ENCODE data around the gene LCNL1. TPM values are rescaled to one million over a fixed set of nuclear protein-coding genes. Genes with fewer than 3 reads are reported as not detected.

Gene LCNL1
- total and polyA plus RNA-seq, 2 of the 13 experiments (the other 11 are each of a cell fraction or from before 2014, with no cell fraction given), result not detected

GRCh38 chr9:136944212-136944518 lies 38.6 kb upstream of the LCNL1 start (continued):
- no peak for TF ChIP-seq ZNF281 (CRISPR knock-in tag; IDR thresholded peaks at IDR 0.05; ENCODE audit: borderline replicate concordance)
- TF ChIP-seq BCL3 (CRISPR knock-in tag; IDR thresholded peaks at IDR 0.05), result peak; percentile 10; the same call in 1 of the 2 replicates
- TF ChIP-seq THAP8 (CRISPR knock-in tag; IDR thresholded peaks at IDR 0.05; ENCODE audit: borderline replicate concordance), result no peak
- peak; percentile 15; the same call in 1 of the 2 replicates for TF ChIP-seq PHF8 (CRISPR knock-in tag; IDR thresholded peaks at IDR 0.05)
- no peak for TF ChIP-seq CCDC6 (CRISPR knock-in tag; IDR thresholded peaks at IDR 0.05)
- 0 out of 2 replicates have a peak, but pooled peaks have one; percentile 78 for TF ChIP-seq FOXO4 (CRISPR knock-in tag; conservative IDR thresholded peaks at IDR 0.05)
- TF ChIP-seq ZNF777 (CRISPR knock-in tag; IDR thresholded peaks at IDR 0.05), result peak; percentile 73
- 0 out of 2 replicates have a peak, but pooled peaks have one; percentile 21 for TF ChIP-seq ZNF138 (CRISPR knock-in tag; IDR thresholded peaks at IDR 0.05; ENCODE audit: low read depth)
- TF ChIP-seq UBTF (CRISPR knock-in tag; IDR thresholded peaks at IDR 0.05), result peak; percentile 47; the same call in 1 of the 2 replicates
- TF ChIP-seq KIAA2018 (CRISPR knock-in tag; IDR thresholded peaks at IDR 0.05; ENCODE audit: borderline replicate concordance), result no peak
- peak; percentile 13 for TF ChIP-seq IKZF4 (CRISPR knock-in tag; IDR thresholded peaks at IDR 0.05; ENCODE audit: borderline replicate concordance, low read depth, not compliant biosample characterization)
